HepG2 (cell line): ENCODE results near the gene C14orf93. TPM values are rescaled to one million over a fixed set of nuclear protein-coding genes. Genes with fewer than 3 reads are reported as not detected.

Experiments
- CBX2 ChIP-seq, 2 experiments: fragments of 200-600 bp in 1 of 2; sonication (generic); formaldehyde crosslinking in 1 of 2; IDR thresholded peaks; 2 replicates each; pipeline versions ENCODE4 v1.7.0 to v1.8.1; 2018 to 2022; ENCODE audit warnings: low read depth in 2 of 2, low read length in 1 of 2, mild to moderate bottlenecking in 1 of 2, missing genetic modification reagents in 1 of 2
- CREM ChIP-seq, 2 experiments: sonication (generic) in 1 of 2; formaldehyde crosslinking in 1 of 2; IDR thresholded peaks; 2 replicates each; pipeline versions ENCODE4 v1.4.0 to v1.6.1; 2016 to 2020; ENCODE audit warnings: antibody characterized with exemption in 1 of 2, mild to moderate bottlenecking in 1 of 2, missing genetic modification reagents in 1 of 2
- FOSL2 ChIP-seq: sonication (generic); formaldehyde crosslinking; IDR thresholded peaks from 2 replicates; pipeline ENCODE4 v1.4.0; 2020; ENCODE audit warnings: missing genetic modification reagents
- GLMP ChIP-seq: sonication (generic); formaldehyde crosslinking; IDR thresholded peaks from 2 replicates; pipeline ENCODE4 v1.9.0; 2021; ENCODE audit warnings: missing genetic modification reagents, mild to moderate bottlenecking, borderline replicate concordance
- GPN1 ChIP-seq: sonication (generic); formaldehyde crosslinking; IDR thresholded peaks from 2 replicates; pipeline ENCODE4 v1.5.1; 2020; ENCODE audit warnings: missing genetic modification reagents, borderline replicate concordance
- HNRNPUL1 ChIP-seq: fragments of 200-400 bp; formaldehyde crosslinking; IDR thresholded peaks from 2 replicates; pipeline ENCODE4 v1.6.1; 2017; ENCODE audit warnings: low read depth, mild to moderate bottlenecking, low read length, moderate library complexity
- KLF16 ChIP-seq, 2 experiments: sonication (generic) in 1 of 2; formaldehyde crosslinking in 1 of 2; IDR thresholded peaks; 2 replicates each; pipeline versions ENCODE4 v1.6.1 to v1.8.0; 2016 to 2023; ENCODE audit warnings: missing genetic modification reagents in 2 of 2, missing compliant biosample characterization in 1 of 2
- MZF1 ChIP-seq: sonication (generic); formaldehyde crosslinking; IDR thresholded peaks from 2 replicates; pipeline ENCODE4 v1.8.1; 2023; ENCODE audit warnings: mild to moderate bottlenecking, missing genetic modification reagents, borderline replicate concordance
- POLR2G ChIP-seq: fragments of 200-400 bp; formaldehyde crosslinking; IDR thresholded peaks from 2 replicates; pipeline ENCODE4 v1.6.1; 2018; ENCODE audit warnings: mild to moderate bottlenecking, low read depth, low read length, moderate library complexity
- RORA ChIP-seq: sonication (generic); formaldehyde crosslinking; IDR thresholded peaks from 2 replicates; pipeline ENCODE4 v1.5.0; 2020; ENCODE audit warnings: mild to moderate bottlenecking, missing genetic modification reagents, moderate library complexity
- SOX13 ChIP-seq, 3 experiments: fragments of 450-650 bp in 1 of 3; sonication (generic) in 1 of 3; formaldehyde crosslinking in 1 of 3; IDR thresholded peaks in 2 of 3; conservative IDR thresholded peaks in 1 of 3; 2 replicates each; pipeline versions ENCODE4 v1.5.0 to v1.6.1; 2016 to 2020; ENCODE audit warnings: antibody characterized with exemption in 1 of 3, mild to moderate bottlenecking in 1 of 3, missing compliant biosample characterization in 1 of 3, missing genetic modification reagents in 1 of 3, moderate library complexity in 1 of 3
- ZBTB44 ChIP-seq: sonication (generic); formaldehyde crosslinking; IDR thresholded peaks from 2 replicates; pipeline ENCODE4 v1.4.0; 2020; ENCODE audit warnings: missing genetic modification reagents
- ZBTB7A ChIP-seq: sonication (generic); formaldehyde crosslinking; IDR thresholded peaks from 2 replicates; pipeline ENCODE4 v1.8.0; 2022; ENCODE audit warnings: mild to moderate bottlenecking, missing genetic modification reagents
- ZNF383 ChIP-seq: sonication (generic); formaldehyde crosslinking; IDR thresholded peaks from 2 replicates; pipeline ENCODE4 v1.4.0; 2020; ENCODE audit warnings: missing genetic modification reagents, mild to moderate bottlenecking, borderline replicate concordance
- ZNF558 ChIP-seq: sonication (generic); formaldehyde crosslinking; IDR thresholded peaks from 2 replicates; pipeline ENCODE4 v1.9.0; 2022; ENCODE audit warnings: mild to moderate bottlenecking, missing genetic modification reagents, borderline replicate concordance
- ZNF672 ChIP-seq: sonication (generic); formaldehyde crosslinking; IDR thresholded peaks from 2 replicates; pipeline ENCODE4 v1.8.1; 2022; ENCODE audit warnings: missing genetic modification reagents
- polyA plus RNA-seq, 8 experiments: library from polyadenylated mRNA; depleted of rRNA in 3 of 8; stranded (reverse) in 7 of 8; unstranded in 1 of 8; fragments of >200 nt; fragmentation: Illumina TruSeq in 4 of 8; extraction: Trizol in 4 of 8; gene quantifications; 2 replicates each; pipeline versions ENCODE4 v1.2.1 to v1.2.3, GENCODE V29; 2011 to 2016; ENCODE audit warnings: low read depth in 4 of 8, missing spikeins in 1 of 8, mixed read lengths in 1 of 8; ENCODE audit not compliant: insufficient read depth in 1 of 8
- total RNA-seq, 5 experiments: library from RNA; depleted of rRNA; stranded (reverse); fragments of >200 nt; fragmentation: Illumina TruSeq; extraction: Trizol; gene quantifications; 2 replicates each; pipeline ENCODE4 v1.2.3, GENCODE V29; 2016; ENCODE audit warnings: low read depth in 1 of 5
- TF ChIP-seq, protein P1 (sequence below): sonication (generic); formaldehyde crosslinking; IDR thresholded peaks from 2 replicates; pipeline ENCODE4 v1.4.0; 2020; ENCODE audit warnings: missing genetic modification reagents
- TF ChIP-seq, protein P2 (sequence below): sonication (generic); formaldehyde crosslinking; IDR thresholded peaks from 2 replicates; pipeline ENCODE4 v1.5.1; 2020; ENCODE audit warnings: mild to moderate bottlenecking, moderate library complexity, missing genetic modification reagents

Gene C14orf93
- total and polyA plus RNA-seq, 2 of the 13 experiments (the other 11 are each of a cell fraction or from before 2014, with no cell fraction given), result 11.4 to 22.5 TPM

- TF ChIP-seq ZBTB7A (CRISPR knock-in tag) (peak; percentile 92), CBX2 (IDR thresholded peaks at IDR 0.05; ENCODE audit: low read depth, low read length) (no peak), CBX2 (CRISPR knock-in tag; IDR thresholded peaks at IDR 0.05; ENCODE audit: low read depth) (peak; percentile 63; the same call in 1 of the 2 replicates), GLMP (CRISPR knock-in tag) (no peak), MZF1 (CRISPR knock-in tag) (no peak), ZNF383 (CRISPR knock-in tag) (0 out of 2 replicates have a peak, but pooled peaks have one; percentile 12), FOSL2 (no peak), CREM (IDR thresholded peaks at IDR 0.05) (no peak), CREM (CRISPR knock-in tag; IDR thresholded peaks at IDR 0.05) (no peak), KLF16 (CRISPR knock-in tag; IDR thresholded peaks at IDR 0.05) (peak in 1 of 2 experiments; percentile 34; a peak in 2 of 4 replicates), GPN1 (CRISPR knock-in tag) (no peak), HNRNPUL1 (no peak), POLR2G (peak; percentile 75), ZNF672 (no peak), ZBTB44 (CRISPR knock-in tag) (no peak), SOX13 (IDR thresholded peaks at IDR 0.05) (no peak), SOX13 (CRISPR knock-in tag; conservative IDR thresholded peaks at IDR 0.05 in 1 of 2, IDR thresholded peaks at IDR 0.05 in 1 of 2) (peak in 1 of 2 experiments; percentile 29; a peak in 3 of 4 replicates), RORA (CRISPR knock-in tag) (no peak), ZNF558 (CRISPR knock-in tag) (no peak; the same call in 1 of the 2 replicates)
- TF ChIP-seq, protein P1, sequence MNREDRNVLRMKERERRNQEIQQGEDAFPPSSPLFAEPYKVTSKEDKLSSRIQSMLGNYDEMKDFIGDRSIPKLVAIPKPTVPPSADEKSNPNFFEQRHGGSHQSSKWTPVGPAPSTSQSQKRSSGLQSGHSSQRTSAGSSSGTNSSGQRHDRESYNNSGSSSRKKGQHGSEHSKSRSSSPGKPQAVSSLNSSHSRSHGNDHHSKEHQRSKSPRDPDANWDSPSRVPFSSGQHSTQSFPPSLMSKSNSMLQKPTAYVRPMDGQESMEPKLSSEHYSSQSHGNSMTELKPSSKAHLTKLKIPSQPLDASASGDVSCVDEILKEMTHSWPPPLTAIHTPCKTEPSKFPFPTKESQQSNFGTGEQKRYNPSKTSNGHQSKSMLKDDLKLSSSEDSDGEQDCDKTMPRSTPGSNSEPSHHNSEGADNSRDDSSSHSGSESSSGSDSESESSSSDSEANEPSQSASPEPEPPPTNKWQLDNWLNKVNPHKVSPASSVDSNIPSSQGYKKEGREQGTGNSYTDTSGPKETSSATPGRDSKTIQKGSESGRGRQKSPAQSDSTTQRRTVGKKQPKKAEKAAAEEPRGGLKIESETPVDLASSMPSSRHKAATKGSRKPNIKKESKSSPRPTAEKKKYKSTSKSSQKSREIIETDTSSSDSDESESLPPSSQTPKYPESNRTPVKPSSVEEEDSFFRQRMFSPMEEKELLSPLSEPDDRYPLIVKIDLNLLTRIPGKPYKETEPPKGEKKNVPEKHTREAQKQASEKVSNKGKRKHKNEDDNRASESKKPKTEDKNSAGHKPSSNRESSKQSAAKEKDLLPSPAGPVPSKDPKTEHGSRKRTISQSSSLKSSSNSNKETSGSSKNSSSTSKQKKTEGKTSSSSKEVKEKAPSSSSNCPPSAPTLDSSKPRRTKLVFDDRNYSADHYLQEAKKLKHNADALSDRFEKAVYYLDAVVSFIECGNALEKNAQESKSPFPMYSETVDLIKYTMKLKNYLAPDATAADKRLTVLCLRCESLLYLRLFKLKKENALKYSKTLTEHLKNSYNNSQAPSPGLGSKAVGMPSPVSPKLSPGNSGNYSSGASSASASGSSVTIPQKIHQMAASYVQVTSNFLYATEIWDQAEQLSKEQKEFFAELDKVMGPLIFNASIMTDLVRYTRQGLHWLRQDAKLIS (CRISPR knock-in tag), result no peak
- TF ChIP-seq, protein P2, sequence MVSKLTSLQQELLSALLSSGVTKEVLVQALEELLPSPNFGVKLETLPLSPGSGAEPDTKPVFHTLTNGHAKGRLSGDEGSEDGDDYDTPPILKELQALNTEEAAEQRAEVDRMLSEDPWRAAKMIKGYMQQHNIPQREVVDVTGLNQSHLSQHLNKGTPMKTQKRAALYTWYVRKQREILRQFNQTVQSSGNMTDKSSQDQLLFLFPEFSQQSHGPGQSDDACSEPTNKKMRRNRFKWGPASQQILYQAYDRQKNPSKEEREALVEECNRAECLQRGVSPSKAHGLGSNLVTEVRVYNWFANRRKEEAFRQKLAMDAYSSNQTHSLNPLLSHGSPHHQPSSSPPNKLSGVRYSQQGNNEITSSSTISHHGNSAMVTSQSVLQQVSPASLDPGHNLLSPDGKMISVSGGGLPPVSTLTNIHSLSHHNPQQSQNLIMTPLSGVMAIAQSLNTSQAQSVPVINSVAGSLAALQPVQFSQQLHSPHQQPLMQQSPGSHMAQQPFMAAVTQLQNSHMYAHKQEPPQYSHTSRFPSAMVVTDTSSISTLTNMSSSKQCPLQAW, result no peak
Observed at GRCh38 chr14:23009939-23010726, at the start of gene C14orf93 (continued).
